ENCODE results near the gene LGALS9. TPM values are rescaled to one million over a fixed set of nuclear protein-coding genes. Genes with fewer than 3 reads are reported as not detected.

LGALS9 gene
- total RNA-seq, 2 donors from 2014 or later: 19.9 to 29.6 TPM

GRCh38 chr17:27597188-27597580, 33.8 kb upstream of the LGALS9 start:
- DNase-seq (ENCODE audit: low spot score) (no peak), ATAC-seq (no peak)
- H3K9me3 Mint-ChIP-seq: no peaks in the 10 kb centered on the region
- peaks cover 17 to 19% of the 10 kb centered on the region in 2 donors for H3K4me1 Mint-ChIP-seq (ENCODE audit: low read depth in 2 of 2)
- peaks cover 4% of the 10 kb centered on the region for H3K36me3 Mint-ChIP-seq
- H3K27ac Mint-ChIP-seq: no peak overlapping the region
- no peaks in the 10 kb centered on the region for H3K27me3 Mint-ChIP-seq
- no peak overlapping the region for H3K4me3 Mint-ChIP-seq

GRCh38 chr17:27597783-27598320, 33.1 kb upstream of the LGALS9 start:
- Mint-ChIP-seq H3K27ac (peak overlapping the region in 1 of 2 donors; percentile 16), H3K4me3 (no peak overlapping the region), H3K27me3 (no peaks in the 10 kb centered on the region), H3K36me3 (peaks cover 4% of the 10 kb centered on the region), H3K9me3 (no peaks in the 10 kb centered on the region), H3K4me1 (ENCODE audit: low read depth in 2 of 2) (peaks cover 17 to 19% of the 10 kb centered on the region in 2 donors)
- ATAC-seq (no peak), DNase-seq (ENCODE audit: low spot score) (no peak)

- no peak for DNase-seq (ENCODE audit: low spot score)
- Mint-ChIP-seq H3K4me3 (no peak overlapping the region), H3K27me3 (no peaks in the 10 kb centered on the region), H3K4me1 (ENCODE audit: low read depth in 2 of 2) (peaks cover 19% of the 10 kb centered on the region in 2 donors), H3K27ac (peak overlapping the region; percentile 16 to 47), H3K9me3 (no peaks in the 10 kb centered on the region), H3K36me3 (peaks cover 4% of the 10 kb centered on the region)
- no peak for ATAC-seq
Measured at GRCh38 chr17:27598337-27599050, 32.5 kb upstream of the LGALS9 start.

GRCh38 chr17:27600471-27600870, 30.5 kb upstream of the LGALS9 start:
- Mint-ChIP-seq H3K27ac (no peak overlapping the region), H3K27me3 (no peaks in the 10 kb centered on the region), H3K36me3 (peaks cover 4% of the 10 kb centered on the region), H3K4me3 (no peak overlapping the region), H3K4me1 (ENCODE audit: low read depth in 2 of 2) (peaks cover 17 to 19% of the 10 kb centered on the region in 2 donors), H3K9me3 (no peaks in the 10 kb centered on the region)
- DNase-seq (ENCODE audit: low spot score) (no peak), ATAC-seq (no peak)

- peaks cover 4% of the 10 kb centered on the region for H3K36me3 Mint-ChIP-seq
- peaks cover 14 to 19% of the 10 kb centered on the region in 2 donors for H3K4me1 Mint-ChIP-seq (ENCODE audit: low read depth in 2 of 2)
- no peak overlapping the region for H3K4me3 Mint-ChIP-seq
- ATAC-seq (peak in 1 of 2 donors; percentile 62), DNase-seq (ENCODE audit: low spot score) (peak; percentile 87)
- H3K27me3 Mint-ChIP-seq: no peaks in the 10 kb centered on the region
- H3K27ac Mint-ChIP-seq: peak overlapping the region; percentile 39 to 71
- H3K9me3 Mint-ChIP-seq: no peaks in the 10 kb centered on the region
Measured at GRCh38 chr17:27601069-27601974, 29.7 kb upstream of the LGALS9 start.

GRCh38 chr17:27601975-27602302, 29.0 kb upstream of the LGALS9 start:
- ATAC-seq (no peak), DNase-seq (ENCODE audit: low spot score) (no peak)
- H3K27ac Mint-ChIP-seq: no peak overlapping the region
- no peaks in the 10 kb centered on the region for H3K27me3 Mint-ChIP-seq
- H3K4me3 Mint-ChIP-seq: no peak overlapping the region
- no peaks in the 10 kb centered on the region for H3K36me3 Mint-ChIP-seq
- peaks cover 14 to 15% of the 10 kb centered on the region in 2 donors for H3K4me1 Mint-ChIP-seq (ENCODE audit: low read depth in 2 of 2)
- H3K9me3 Mint-ChIP-seq: no peaks in the 10 kb centered on the region

- ATAC-seq (peak; percentile 45 to 61), DNase-seq (ENCODE audit: low spot score) (peak; percentile 69)
- Mint-ChIP-seq H3K4me1 (ENCODE audit: low read depth in 2 of 2) (peaks cover 14 to 15% of the 10 kb centered on the region in 2 donors), H3K27me3 (no peaks in the 10 kb centered on the region), H3K4me3 (no peak overlapping the region), H3K9me3 (no peaks in the 10 kb centered on the region), H3K36me3 (no peaks in the 10 kb centered on the region), H3K27ac (no peak overlapping the region)
Measured at GRCh38 chr17:27602721-27603420, 28.1 kb upstream of the LGALS9 start.

GRCh38 chr17:27603421-27603770, 27.6 kb upstream of the LGALS9 start:
- H3K4me3 Mint-ChIP-seq: no peak overlapping the region
- no peaks in the 10 kb centered on the region for H3K9me3 Mint-ChIP-seq
- no peaks in the 10 kb centered on the region for H3K27me3 Mint-ChIP-seq
- H3K27ac Mint-ChIP-seq: no peak overlapping the region
- no peak for ATAC-seq
- peaks cover 14 to 15% of the 10 kb centered on the region in 2 donors for H3K4me1 Mint-ChIP-seq (ENCODE audit: low read depth in 2 of 2)
- no peaks in the 10 kb centered on the region for H3K36me3 Mint-ChIP-seq
- DNase-seq (ENCODE audit: low spot score): no peak

- Mint-ChIP-seq H3K36me3 (peaks cover 4% of the 10 kb centered on the region), H3K27me3 (no peaks in the 10 kb centered on the region), H3K4me1 (ENCODE audit: low read depth in 2 of 2) (peaks cover 14 to 15% of the 10 kb centered on the region in 2 donors), H3K27ac (no peak overlapping the region), H3K4me3 (no peak overlapping the region), H3K9me3 (no peaks in the 10 kb centered on the region)
- DNase-seq (ENCODE audit: low spot score): no peak
- no peak for ATAC-seq
Measured at GRCh38 chr17:27603880-27604794, 26.9 kb upstream of the LGALS9 start.

- Mint-ChIP-seq H3K27ac (no peak overlapping the region), H3K9me3 (no peaks in the 10 kb centered on the region), H3K4me3 (no peak overlapping the region), H3K4me1 (ENCODE audit: low read depth in 2 of 2) (peaks cover 10 to 12% of the 10 kb centered on the region in 2 donors), H3K27me3 (no peaks in the 10 kb centered on the region), H3K36me3 (peaks cover 6% of the 10 kb centered on the region)
- DNase-seq (ENCODE audit: low spot score) (no peak), ATAC-seq (no peak)
Measured at GRCh38 chr17:27605409-27605808, 25.6 kb upstream of the LGALS9 start.

- Mint-ChIP-seq H3K4me3 (no peak overlapping the region), H3K9me3 (no peaks in the 10 kb centered on the region), H3K27ac (no peak overlapping the region), H3K4me1 (ENCODE audit: low read depth in 2 of 2) (peaks cover 0 to 6% of the 10 kb centered on the region in 2 donors), H3K27me3 (no peaks in the 10 kb centered on the region), H3K36me3 (peaks cover 6% of the 10 kb centered on the region)
- no peak for ATAC-seq
- DNase-seq (ENCODE audit: low spot score): no peak
Measured at GRCh38 chr17:27607521-27608091, 23.4 kb upstream of the LGALS9 start.

GRCh38 chr17:27608328-27609230, 22.4 kb upstream of the LGALS9 start:
- Mint-ChIP-seq H3K27ac (peak overlapping the region in 1 of 2 donors; percentile 17), H3K4me3 (no peak overlapping the region), H3K4me1 (ENCODE audit: low read depth in 2 of 2) (peaks cover 0 to 3% of the 10 kb centered on the region in 2 donors), H3K9me3 (no peaks in the 10 kb centered on the region), H3K36me3 (peaks cover 6% of the 10 kb centered on the region), H3K27me3 (no peaks in the 10 kb centered on the region)
- DNase-seq (ENCODE audit: low spot score): no peak
- ATAC-seq: peak in 1 of 2 donors; percentile 37

Data from natural killer cell treated with Interleukin-12 subunit alpha and Interleukin-12 subunit beta and Interleukin-15 and Interleukin-18, amount 100 ng/mL, for 72 hours (primary cell).